HG03558 (cell line): ENCODE measurements around the gene COL2A1.

ENCODE experiments used
- ATAC-seq: cut with Tn5 transposase; IDR thresholded peaks from one replicate; pipeline ENCODE4 v1.9.1; 2021; ENCODE audit warnings: moderate number of reproducible peaks; ENCODE audit not compliant: unreplicated experiment; ENCODE audit errors: extremely low read depth

COL2A1 gene

DNA sequence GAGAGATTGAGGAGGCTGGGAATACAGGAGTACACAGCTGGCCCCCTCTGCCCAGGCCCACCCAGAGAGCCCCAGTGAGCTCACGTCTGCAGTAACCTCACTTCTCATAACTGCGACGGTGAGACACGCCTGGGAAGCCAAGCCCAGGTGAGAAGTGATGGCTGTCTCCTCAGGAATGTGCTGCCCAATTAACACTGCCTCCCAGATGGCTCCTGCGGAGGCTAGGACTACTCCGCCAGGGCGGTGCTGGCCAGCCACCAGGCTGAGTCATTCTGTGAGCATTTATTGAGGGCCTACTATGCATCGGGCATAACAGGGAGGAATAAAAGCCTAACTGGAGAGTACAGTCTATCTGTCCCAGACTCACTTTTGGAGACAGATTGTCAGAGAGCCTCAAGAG is 50.2 kb downstream of the COL2A1 start:
- ATAC-seq, result no peak

DNA sequence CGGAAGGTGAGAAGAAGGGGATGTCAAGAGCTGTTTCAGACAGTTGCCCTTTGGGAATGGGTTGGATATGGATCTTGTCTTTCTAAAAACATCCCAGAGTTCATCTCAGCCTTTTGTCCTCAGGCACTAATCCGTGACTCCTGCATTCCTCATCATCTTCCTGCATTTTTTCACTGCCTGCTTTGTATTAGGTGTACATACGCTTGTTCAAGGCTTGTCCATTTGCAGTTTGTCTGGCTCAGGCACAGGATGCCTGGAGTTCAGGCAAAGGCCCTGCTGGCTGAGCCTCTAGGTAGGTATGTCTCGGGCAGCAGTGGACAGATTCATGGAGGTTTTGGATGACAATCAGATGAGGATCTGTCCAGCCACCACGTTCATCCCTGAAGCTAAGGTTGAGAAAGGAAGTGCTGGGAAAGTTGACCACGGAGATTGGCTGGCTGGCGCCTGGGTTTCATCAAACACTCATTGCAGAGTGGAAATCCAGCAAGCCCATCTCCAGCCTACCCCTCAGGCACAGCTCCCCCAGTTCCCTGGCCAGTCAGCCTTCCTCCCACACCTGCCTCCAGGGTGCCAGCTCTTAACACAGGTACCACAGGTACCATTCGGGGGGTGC is 53.3 kb downstream of the COL2A1 start:
- ATAC-seq, result no peak

DNA sequence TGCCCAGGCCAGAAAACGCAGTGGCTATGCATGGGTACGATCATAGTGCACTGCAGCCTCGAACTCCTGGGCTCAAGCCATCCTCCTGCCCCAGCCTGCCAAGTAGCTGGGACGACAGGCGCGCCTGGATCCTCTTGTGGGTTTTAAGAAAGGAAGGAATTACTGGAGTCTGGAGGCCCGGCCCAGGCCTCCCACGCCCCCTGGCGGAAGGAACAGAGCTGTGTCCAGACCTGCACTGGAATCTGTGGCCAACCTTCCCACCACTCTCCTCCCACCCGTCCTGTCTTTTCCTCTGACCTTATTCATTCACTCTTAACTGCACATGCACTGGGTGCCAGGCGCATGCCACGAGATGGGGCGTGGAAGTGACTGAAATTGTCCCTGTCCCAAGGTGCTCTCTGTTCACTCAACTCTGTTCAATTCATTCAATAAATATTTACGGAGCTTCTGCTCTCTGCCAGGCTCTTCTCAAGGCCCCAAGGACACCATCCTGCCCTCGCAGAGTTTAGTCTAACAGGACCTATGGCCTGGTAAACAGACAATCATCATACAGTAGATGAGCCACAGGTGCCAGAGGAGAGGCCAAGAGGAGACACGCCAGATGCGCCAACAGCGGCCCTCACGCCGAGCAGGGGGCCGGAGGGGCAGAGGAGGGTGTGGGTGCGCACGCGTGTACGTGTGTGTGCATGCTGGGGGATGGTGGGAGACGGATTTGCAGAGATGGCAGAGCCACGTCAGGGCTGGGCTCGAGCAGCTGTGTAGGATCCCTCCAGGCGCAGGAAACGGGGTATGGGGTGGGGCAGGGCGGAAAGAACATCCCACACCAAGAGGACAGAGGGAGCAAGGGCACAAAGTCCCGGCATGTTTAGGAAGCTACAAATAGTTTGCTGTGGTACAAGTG is 54.6 kb downstream of the COL2A1 start:
- no peak for ATAC-seq

DNA sequence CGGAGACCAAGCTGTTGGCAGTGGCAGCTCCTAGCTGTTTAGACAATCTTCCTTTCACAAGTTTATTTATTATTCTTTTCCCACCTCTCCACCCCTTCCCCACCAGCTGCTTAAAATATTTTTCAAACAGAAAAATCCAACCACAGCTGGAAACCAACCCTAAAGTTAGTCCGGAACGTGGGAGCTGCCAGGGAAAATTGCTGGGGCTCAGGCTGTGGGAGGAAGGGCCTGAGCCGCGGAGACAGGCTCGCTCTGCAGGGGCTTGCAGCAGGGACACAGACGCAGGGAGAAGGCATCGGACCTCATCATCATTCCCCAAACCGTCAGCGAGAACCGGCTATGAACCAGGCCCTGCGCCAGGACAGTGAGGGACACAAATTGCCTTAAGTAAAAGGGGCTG is 56.9 kb downstream of the COL2A1 start:
- no peak for ATAC-seq

DNA sequence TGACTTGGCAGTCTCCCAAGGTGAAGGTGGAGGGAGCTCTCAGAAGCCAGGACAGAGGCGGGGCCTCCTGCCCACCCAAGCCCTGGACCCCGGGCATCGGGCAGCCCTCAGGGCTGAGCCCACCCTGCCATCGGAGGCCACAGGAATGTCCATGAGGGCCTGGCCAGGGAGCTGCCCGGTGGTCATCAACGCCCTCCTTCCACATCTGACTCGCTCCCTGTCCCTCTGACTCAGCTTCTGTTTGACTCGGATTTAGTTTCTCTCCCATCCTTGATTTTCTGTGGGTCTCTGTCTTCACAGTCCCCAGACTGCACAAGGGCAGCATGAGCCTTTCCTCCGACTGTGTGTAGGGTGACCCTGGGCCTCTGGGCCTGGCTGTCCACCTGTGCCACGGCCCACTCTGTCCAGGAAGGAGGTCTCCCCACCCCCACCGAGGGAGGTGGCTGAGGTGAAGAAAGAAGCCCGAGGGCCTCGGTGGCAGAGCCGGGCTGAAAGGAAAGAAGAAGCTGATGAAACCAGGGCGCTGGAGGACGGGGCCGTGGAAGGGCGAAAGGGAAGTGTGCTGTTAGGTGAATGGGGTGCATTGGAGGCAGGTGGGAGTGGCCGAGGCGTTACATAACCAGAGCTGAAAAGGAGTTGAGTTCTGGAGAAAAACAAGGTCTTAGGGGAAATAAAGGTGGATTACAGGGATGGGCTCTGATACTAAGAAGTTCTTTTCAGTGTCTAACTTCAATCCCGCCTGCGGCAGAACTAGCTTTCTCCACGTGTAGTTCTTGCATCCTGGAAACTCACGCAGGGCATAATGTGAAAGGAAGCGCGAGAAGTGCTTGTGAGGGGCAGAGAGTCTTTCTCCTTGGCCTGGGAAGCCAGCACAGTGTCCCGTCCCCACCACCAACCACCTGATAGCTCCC is 57.6 kb downstream of the COL2A1 start:
- no peak for ATAC-seq

DNA sequence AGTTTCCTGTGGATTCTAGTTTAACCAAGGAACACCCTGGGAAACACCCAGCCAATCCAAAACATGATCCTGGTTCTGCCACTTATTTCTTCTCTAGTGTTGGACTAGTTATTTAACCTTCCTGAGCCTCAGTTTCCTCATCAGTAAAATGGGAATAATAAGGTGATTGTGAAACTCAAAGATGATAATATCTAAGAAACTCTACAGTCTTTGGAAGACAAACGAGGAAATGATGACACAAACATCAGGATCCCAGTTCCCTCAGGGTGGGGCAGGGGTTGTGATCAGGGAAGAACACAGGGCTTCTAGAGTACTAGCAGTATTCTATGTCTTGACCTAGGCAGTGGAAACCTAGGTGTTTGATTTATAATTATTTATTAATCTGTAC is 58.9 kb downstream of the COL2A1 start:
- ATAC-seq, result no peak

DNA sequence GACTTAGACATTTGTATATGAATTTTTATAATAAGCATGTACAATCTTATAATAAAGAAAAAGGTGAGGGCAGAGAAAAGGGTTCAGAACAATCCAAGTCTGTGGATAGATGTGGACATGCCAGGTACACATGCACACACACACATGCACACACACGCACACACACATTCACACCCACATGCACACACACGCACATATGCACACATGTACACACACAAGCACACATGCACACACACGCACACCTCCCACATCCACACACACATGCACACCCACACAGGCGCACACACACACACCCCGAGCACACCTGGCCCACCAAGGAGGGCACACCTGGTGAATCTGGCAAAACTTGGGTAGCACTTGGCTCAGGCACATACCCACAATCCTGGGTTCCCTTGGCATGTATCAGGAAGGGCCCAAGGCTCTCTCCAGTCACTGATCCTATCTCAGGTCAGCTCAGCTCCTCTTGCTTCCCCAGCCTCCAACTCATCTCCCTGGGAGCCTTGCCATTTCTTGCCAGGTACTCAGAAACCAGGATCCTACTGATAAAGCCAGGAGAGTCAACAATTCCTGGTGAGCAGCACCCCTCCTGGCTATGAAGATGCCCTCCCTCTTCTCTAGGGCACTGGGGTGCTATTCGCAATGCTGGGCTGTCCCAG is 59.5 kb downstream of the COL2A1 start:
- no peak for ATAC-seq

DNA sequence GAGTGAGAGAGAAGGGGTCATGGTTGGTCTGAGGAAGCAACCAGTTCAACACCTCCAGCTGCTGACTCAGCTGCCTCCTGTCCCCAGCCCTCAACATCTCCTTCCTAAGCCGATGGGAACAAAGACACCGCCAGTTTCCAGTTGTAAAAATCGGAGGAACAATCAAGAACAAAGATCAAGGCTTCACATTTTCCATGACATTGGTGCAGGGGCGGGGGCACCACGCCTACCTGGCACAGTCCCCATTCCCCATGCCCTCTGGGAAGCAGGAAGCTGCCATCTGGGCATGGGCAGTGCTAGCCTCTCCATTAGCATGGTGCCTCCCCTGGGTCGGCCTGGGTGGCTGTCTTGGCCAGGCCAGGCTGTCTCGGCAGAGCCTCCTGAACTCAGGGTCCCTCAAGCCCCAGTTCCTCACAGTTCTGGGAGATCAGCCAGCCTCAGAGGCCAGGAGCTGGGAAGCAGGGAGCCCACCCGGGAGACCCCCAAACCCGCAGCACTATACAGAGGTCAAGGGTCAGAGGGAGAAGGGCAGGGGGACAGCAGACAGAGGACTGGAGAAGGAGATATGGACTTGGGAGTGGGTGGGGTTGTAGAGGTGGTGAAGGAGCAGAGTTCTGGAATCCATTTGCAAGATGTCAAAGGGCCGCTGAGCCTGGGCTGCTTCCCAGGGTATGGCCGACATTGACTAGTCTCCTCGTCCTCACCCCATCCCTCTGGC is 60.5 kb downstream of the COL2A1 start:
- no peak for ATAC-seq

DNA sequence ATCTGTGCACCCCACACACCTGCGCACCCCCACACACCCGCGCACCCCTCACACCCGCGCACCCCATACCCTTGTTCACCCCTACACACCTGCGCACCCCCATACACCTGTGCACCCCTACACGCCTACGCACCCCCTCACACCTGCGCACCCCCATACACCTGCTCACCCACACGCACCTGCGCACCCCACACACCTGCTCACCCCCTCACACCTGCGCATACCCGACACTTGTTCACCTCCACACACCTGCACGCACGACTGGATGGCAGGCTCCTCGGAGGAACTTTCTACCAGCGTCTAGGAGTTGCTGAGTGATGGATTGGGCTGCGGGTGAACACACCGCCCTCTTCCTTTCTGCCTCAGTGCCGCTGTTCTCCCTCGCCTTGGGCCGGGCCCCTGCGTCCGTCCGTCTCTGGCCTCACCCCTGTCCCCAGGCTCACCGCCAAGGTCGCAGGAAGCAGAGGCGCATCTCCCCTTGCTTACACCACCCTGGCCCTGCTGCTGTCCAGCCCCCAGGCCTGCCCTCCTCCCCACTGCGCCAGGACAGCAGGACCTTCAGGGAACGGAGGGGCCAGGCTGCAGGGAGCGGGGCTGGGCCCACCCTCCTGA is 61.6 kb downstream of the COL2A1 start:
- ATAC-seq, result no peak

DNA sequence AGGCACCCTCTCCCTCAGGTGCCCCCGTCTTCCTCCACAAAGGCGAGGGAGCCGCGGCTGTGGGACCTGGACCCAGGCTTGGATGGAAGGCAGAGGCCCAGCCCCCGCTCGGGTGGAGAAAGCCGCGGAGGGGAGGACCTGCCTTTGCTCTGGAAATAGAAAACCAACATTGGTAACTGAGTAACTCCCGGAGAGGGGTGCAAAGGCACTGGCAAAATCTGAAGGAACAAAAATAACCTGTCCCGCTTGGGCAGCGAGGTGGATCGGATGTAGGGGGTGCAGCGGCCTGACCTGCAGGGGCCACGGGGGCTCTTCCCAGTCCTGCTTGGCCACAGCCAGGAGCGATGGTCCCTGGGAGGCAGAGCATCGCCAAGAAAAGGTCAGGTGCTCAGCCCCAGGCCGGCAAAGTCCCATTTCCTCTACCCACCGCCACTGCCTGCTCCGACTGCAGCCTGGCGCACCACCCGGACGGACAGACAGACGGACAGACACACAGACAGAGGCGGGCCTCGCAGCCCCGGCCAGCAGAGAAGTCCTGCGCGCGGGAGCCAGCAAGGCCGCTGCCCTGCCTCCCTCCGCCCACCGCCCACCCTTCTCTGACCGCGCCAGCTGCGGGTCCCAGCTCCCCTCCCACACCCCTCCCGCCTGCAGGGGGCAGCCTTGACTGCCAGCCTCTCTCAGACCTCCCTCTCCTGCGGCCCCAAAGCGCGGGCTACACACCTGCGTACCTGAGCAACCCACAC is 62.2 kb downstream of the COL2A1 start:
- no peak for ATAC-seq

DNA sequence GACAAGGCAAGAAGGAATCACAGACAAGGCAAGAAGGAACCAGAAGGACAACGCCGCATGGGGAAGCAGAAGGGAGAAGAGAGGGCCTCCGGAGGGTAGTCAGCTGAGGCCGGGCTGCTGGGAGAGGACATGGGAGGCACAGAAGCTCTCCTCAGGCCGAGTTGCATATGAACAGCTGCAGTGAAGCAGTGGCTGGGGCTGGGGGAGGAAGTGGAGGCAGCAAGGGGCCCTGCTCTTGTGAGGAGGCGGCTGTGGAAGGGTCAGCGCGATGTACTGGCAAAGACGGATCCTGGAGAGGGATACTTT is 62.8 kb downstream of the COL2A1 start:
- ATAC-seq, result no peak

DNA sequence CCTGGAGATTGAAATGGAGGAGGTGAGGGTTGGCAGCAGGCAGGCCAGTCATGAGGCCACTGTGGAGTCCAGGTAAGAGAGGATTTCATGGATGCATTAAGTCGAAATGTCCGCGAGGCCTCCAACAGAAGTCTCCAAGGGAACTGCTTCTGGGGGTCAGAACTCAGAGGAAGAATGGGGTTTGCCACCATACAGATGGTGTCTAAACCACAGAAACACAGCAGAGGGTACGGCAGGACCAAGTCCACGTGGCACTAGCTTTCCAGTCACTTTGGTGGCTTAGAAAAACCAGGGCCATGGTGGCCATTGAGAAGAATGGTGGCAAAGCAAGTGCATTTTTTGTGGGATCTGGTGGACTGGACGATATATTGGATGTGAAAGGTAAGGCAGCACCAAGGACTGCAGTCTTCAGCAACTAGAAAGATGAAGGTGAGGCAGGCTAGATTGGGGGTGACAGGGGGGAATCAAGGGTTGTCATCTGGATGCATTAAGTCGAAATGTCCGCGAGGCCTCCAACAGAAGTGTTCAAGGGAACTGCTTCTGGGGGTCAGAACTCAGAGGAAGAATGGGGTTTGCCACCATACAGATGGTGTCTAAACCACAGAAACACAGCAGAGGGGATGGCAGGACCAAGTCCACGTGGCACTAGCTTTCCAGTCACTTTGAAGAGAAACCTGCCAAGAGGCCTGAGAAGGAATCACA is 63.4 kb downstream of the COL2A1 start:
- no peak for ATAC-seq

DNA sequence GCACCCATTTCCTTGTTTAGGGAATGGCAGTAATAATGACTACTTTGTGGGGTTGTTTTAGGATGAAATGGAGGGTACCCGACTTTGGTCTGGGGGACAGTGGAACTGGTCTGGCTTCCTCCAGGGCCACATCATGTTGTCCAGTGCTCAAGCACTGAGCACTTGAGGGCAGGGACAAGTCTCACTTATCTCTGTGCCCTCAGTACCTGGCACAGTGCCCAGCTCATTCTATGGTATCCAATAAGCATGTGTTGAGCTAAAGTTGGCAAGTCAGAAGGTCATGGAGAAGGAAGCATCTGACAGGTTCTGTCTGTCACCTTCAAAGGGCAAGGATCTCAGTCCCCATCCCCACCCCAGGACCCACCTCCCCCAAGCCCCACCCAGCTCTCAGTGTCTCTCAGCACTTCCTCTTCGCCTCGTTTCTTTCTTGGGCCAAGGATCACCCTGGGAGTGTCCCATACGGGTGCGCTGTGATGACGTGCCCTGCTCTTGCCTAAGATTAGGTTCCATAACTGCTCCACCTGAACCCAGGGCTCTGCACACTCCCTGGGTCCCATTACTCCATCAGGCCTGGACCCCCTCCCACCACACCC is 65.2 kb downstream of the COL2A1 start:
- no peak for ATAC-seq

DNA sequence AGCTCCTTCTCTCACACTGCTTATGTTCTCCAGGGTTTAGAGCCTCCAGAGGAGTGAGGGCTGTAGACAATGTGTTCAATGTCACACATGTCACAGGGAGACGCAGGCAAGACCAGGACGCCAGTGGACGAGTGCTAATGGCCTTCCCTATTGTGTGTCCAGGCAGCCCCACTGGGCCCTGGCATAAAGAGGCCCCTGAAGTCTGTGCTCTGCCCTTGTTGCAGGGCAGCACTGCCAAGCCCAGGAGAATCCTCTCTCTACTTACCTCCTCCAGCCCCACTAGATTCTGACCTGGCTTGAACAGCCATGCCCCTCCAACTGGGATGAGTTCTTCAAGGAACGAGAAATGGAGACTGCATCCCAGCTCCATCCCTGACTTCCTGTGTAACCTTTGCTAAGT is 65.7 kb downstream of the COL2A1 start:
- no peak for ATAC-seq

DNA sequence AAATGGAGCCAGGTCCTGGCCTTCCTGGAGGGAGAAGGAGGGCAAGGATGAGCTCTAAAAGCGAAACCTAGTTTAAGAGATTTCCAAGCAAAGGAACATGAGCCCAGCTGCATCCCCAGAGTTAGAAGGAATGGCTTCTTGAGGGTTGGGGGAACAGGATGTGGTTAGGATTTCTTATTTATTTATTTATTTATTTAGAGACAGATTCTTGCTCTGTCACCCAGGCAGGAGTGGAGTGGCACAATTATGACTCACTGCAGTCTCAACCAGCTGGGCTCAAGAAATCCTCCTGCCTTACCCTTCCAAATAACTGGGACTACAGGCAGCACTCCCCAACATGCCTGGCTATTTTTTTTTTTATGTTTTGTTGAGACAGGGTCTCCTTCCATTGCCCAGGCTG is 66.2 kb downstream of the COL2A1 start:
- ATAC-seq, result no peak

DNA sequence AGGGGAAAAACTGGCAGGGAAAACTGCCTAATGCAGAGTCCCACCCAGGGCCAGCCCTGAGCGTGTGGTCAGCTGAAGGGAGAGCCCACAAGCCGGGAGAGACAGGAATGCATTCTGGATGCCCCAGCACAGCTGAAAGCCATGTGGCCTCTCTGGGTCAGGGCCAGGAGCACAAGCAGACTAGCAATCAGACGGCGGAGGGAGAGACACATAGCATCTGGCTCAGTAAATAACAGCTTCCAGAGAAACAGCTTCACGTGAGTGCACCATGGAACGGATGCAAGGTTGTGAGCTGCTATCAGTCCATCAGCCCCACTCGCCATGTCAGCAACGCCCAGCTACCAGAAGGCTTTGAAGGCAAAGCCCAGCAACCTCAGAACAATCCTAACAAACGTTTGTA is 69.1 kb downstream of the COL2A1 start:
- no peak for ATAC-seq

DNA sequence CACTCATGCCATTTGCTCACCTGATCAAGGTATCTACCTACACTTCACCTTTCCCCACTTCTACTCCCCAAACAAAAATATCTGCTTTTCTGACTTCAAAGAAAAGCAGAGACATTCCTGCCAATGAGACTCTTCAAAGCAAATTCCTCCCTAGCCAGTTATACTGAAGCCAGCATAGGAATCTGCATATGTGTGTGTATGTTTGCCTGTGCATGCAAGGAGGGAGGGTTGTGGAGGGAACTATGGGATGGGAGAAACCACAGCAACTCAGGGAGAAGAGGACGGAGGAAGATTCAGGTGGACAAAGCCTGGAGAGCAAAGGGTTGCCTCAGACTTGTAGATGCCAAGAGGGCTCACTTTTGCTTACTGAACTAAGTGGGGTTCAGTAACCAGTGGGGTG is 73.1 kb downstream of the COL2A1 start:
- no peak for ATAC-seq

DNA sequence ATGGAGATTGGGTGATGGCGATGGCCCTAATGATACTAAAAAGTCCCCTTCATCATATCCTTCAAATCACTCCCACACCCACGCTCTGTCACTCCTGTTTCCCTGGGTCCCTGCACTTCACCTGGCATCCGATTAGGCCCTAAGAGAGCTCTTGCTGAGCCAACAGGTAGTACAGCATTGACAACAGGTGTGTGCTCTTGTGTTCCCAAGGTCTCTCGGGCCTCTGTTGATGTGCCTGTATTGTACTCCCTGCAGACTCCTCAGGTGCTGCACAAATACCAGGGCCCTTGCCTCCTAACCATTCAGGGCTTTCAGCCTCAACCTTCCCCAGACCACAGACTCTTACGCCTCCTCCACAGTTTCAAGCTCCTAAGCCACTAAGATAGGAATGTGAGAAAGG is 73.6 kb downstream of the COL2A1 start:
- ATAC-seq, result no peak
